GM19043 (cell line): Measurements from ENCODE around the gene PITX1.

Experiments
- ATAC-seq: cut with Tn5 transposase; IDR thresholded peaks from one replicate; pipeline ENCODE4 v1.9.1; 2021; ENCODE audit warnings: low read depth; ENCODE audit not compliant: unreplicated experiment

PITX1 gene

GRCh38 chr5:135042595-135042994 lies 8.6 kb upstream of the PITX1 start:
- ATAC-seq = no peak

- no peak for ATAC-seq
Observed at GRCh38 chr5:135041726-135042125, 7.7 kb upstream of the PITX1 start.

- no peak for ATAC-seq
Observed at GRCh38 chr5:135041145-135041587, 7.1 kb upstream of the PITX1 start.

GRCh38 chr5:135040333-135041144 lies 6.5 kb upstream of the PITX1 start:
- ATAC-seq = no peak

GRCh38 chr5:135040034-135040332 lies 6.0 kb upstream of the PITX1 start:
- no peak for ATAC-seq

GRCh38 chr5:135039271-135040033 lies 5.4 kb upstream of the PITX1 start:
- ATAC-seq = no peak

GRCh38 chr5:135038813-135039270 lies 4.8 kb upstream of the PITX1 start:
- no peak for ATAC-seq

- ATAC-seq = no peak
Observed at GRCh38 chr5:135038205-135038812, 4.3 kb upstream of the PITX1 start.

GRCh38 chr5:135037519-135038204 lies 3.6 kb upstream of the PITX1 start:
- no peak for ATAC-seq

- no peak for ATAC-seq
Observed at GRCh38 chr5:135036405-135036804, 2.4 kb upstream of the PITX1 start.

GRCh38 chr5:135035678-135036030 lies 1.6 kb upstream of the PITX1 start:
- ATAC-seq = no peak

GRCh38 chr5:135034963-135035677 lies 1.1 kb upstream of the PITX1 start:
- no peak for ATAC-seq

GRCh38 chr5:135034236-135034962 lies 371 bp upstream of the PITX1 start:
- no peak for ATAC-seq

- ATAC-seq = no peak
Observed at GRCh38 chr5:135032999-135033861, 798 bp downstream of the PITX1 start.

- ATAC-seq = no peak
Observed at GRCh38 chr5:135032695-135032998, 1.4 kb downstream of the PITX1 start.

GRCh38 chr5:135031813-135032694 lies 2.0 kb downstream of the PITX1 start:
- no peak for ATAC-seq

GRCh38 chr5:135030956-135031812 lies 2.8 kb downstream of the PITX1 start:
- no peak for ATAC-seq
